GM19452 (cell line): Measurements from ENCODE around the gene FAM3C.

ENCODE experiments used
- ATAC-seq: cut with Tn5 transposase; IDR thresholded peaks from one replicate; pipeline ENCODE4 v1.9.1; 2021; ENCODE audit not compliant: unreplicated experiment

The FAM3C gene

DNA sequence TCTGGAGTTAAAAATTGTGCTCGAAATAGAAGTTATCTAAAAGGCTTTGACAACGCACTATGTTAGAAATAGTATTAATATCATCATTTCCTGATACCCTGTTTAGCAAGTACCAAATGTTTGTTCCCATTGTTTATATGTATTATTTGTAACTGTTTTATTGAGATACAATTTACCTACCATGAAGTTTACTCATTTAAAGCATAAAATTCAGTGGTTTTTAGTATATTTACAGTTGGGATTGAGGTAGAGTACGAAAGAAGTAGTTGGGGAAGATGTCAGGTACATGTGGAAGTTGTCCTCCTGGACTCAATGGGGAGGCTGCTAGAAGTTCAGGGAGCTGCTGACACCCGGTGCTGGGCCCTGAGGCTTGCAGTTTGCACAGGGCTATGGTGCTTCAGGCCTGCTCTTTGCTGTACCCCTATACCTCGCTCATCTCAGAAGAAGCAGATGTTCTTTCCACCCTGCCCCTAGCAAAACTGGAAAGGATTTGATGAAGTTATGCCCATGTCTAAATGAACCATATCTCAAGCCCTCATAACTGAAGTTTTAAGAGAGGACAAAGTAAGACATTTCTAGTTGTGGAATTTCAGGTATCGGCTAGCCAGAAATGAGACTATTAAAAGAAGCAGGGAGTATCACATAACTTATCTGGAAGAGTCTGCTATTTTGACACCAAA lies 92.5 kb downstream of the FAM3C start:
- ATAC-seq = no peak

DNA sequence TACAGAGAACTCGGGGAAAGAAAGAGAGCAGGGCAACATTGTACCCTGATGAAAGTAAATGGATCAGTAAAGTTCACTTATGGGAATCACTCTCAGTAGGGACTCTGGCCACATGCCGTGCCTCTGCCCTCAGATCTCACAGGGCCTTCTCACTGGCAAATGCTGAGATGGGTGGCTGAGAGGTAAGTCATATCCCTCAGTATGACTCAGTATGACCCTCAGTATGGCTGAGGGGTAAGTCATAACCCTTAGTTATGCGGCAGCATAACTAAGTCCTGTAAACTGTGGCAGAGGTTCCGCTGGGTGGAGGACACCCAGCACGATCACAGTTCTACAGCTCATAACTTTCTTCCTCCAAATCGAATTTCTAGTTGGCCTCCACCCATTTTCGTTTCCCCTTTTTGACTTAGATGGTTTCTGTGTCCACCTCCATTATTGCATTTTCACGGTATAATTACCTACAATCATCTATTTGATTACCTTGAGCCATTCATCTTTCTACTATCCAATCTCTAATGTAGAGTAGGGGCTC lies 93.8 kb downstream of the FAM3C start:
- ATAC-seq = peak; percentile 97

DNA sequence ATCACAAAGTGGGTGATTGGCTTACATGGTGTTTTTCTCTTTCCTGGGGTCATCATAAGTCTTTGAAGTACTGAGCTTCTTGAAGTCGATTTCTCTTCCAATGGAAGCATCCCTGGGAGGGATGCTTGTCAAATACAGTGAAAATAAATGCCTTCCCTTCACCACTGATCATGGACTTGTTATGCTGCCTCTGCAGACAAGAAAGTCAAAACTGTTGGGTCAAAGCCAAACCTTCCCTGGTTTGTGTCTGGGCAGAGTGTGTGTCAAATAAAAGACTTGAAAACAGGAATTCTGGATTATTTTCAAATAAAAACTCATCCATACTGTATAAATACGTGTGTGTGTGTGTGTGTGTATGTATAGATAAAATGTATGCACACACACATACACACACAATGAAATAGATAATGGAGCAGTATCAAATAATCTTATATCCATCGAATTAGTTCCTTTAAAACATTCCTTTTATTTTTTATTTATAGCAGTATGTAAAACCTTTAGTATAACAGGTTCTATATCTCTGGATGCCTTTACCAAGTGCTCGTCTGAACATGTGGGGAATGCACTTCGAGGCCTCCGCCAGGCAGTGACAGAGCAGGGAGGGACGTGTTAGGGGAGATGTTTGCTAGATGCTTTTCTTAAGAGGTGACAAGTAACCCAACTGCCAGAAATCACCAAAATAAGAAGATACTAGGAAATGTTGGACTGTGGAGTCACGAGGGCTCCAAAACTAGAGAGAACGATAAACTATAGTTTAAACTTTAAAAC lies 94.5 kb downstream of the FAM3C start:
- no peak for ATAC-seq

DNA sequence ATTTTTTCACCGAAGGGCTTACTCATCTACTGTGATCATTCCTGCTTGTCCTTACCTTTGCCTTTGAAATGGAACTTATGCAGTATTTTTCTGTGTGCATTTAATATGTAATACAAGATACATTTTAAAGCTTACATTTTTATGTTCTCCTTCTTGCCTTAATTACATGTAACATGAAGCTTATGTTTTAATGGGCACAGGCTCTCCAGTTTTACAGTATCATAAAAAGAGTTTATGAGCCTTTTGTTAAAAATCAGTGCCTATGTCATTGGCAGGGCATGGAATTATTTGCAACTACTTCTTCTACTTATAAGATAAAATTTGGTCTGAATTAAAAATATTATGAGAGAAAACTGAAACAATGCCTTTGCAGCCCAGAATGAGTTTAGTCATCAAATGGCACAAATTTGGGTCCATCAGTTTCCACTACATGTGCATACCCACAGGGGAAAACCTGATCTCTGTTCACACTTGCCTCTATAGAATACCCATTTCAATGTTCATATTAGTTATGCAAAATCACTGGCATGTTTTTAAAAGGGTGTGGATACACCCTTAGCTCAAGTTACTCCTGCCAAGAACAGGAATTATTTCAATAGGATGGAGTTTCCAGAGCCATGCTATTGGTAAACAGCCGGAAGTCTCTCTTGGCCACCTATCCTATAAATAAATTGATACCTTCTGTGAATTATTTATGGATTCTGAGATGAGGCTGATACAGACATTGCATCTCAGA lies 95.3 kb downstream of the FAM3C start:
- no peak for ATAC-seq
